NOMO-1 treated with DMSO at 0.1 percent for 48 hours (cell line): Measurements from ENCODE around the gene STN1.
A peak's percentile ranks its signal among the peaks of the same experiment; 100 is the strongest.

Experiments used
- DNase-seq: peaks from one replicate; lab custom pipeline; 2025; ENCODE audit not compliant: unreplicated experiment; lab: John Stamatoyannopoulos, UW

Gene STN1

GRCh38 chr10:103895411-103896186, 22.4 kb downstream of the STN1 start:
- no peak for DNase-seq

- no peak for DNase-seq
Measured at GRCh38 chr10:103894441-103894864, 23.5 kb downstream of the STN1 start.

GRCh38 chr10:103893817-103894216, 24.2 kb downstream of the STN1 start:
- no peak for DNase-seq

- no peak for DNase-seq
Measured at GRCh38 chr10:103892181-103892580, 25.8 kb downstream of the STN1 start.

GRCh38 chr10:103890688-103891087, 27.3 kb downstream of the STN1 start:
- DNase-seq = no peak

GRCh38 chr10:103890194-103890658, 27.8 kb downstream of the STN1 start:
- no peak for DNase-seq

GRCh38 chr10:103889121-103889720, 28.8 kb downstream of the STN1 start:
- DNase-seq = no peak

GRCh38 chr10:103888113-103888841, 29.7 kb downstream of the STN1 start:
- peak; percentile 61 for DNase-seq

GRCh38 chr10:103885617-103886016, 32.4 kb downstream of the STN1 start:
- DNase-seq = no peak

GRCh38 chr10:103884681-103885139, 33.3 kb downstream of the STN1 start:
- DNase-seq = peak; percentile 28

- DNase-seq = no peak
Measured at GRCh38 chr10:103882285-103883007, 35.5 kb downstream of the STN1 start.

- DNase-seq = no peak
Measured at GRCh38 chr10:103881416-103882284, 36.3 kb downstream of the STN1 start.

GRCh38 chr10:103879831-103880230, 38.2 kb downstream of the STN1 start:
- DNase-seq = no peak

GRCh38 chr10:103879409-103879808, 38.6 kb downstream of the STN1 start:
- no peak for DNase-seq

- no peak for DNase-seq
Measured at GRCh38 chr10:103877861-103878260, 40.1 kb downstream of the STN1 start.

- DNase-seq = no peak
Measured at GRCh38 chr10:103876155-103876554, 41.8 kb downstream of the STN1 start.

GRCh38 chr10:103874730-103875129, 43.3 kb downstream of the STN1 start:
- no peak for DNase-seq

- no peak for DNase-seq
Measured at GRCh38 chr10:103872137-103872931, 45.6 kb downstream of the STN1 start.

- no peak for DNase-seq
Measured at GRCh38 chr10:103871006-103871405, 47.0 kb downstream of the STN1 start.
